Cardiac muscle cell (in vitro differentiated cells and primary cell): ENCODE measurements around the gene TXNL4A. TPM values are rescaled to one million over a fixed set of nuclear protein-coding genes. Genes with fewer than 3 reads are reported as not detected.
A peak's percentile ranks its signal among the peaks of the same experiment; 100 is the strongest.

Experiments
- DNase-seq, 2 donors: peaks; one replicate each; pipeline versions ENCODE4 v3.0.0 to v3.0.0-alpha.2; 2010 to 2017; ENCODE audit warnings: low read depth in 1 of 2, low spot score in 1 of 2
- H3K27ac ChIP-seq: fragments of 200-600 bp; sonication (generic); 2 replicates; pipeline ENCODE4 v1.5.1; 2016
- H3K27me3 ChIP-seq: fragments of 200-600 bp; sonication (generic); 2 replicates; pipeline ENCODE4 v1.6.0; 2016; ENCODE audit warnings: control low read depth
- H3K36me3 ChIP-seq: fragments of 200-600 bp; sonication (generic); 2 replicates; pipeline ENCODE4 v1.5.1; 2016; ENCODE audit warnings: control low read depth
- H3K4me1 ChIP-seq: fragments of 200-600 bp; sonication (generic); 2 replicates; pipeline ENCODE4 v1.8.1; 2017; ENCODE audit warnings: low read depth, mild to moderate bottlenecking, mixed run types
- H3K4me3 ChIP-seq: fragments of 200-600 bp; sonication (generic); 2 replicates; pipeline ENCODE4 v1.5.1; 2016; ENCODE audit warnings: mild to moderate bottlenecking
- H3K9me3 ChIP-seq: fragments of 200-600 bp; sonication (generic); 2 replicates; pipeline ENCODE4 v1.5.1; 2017; ENCODE audit warnings: low read depth, mild to moderate bottlenecking, control low read depth
- polyA plus RNA-seq: library from polyadenylated mRNA; unstranded; fragments of >200 nt; fragmentation: Nextera tagmentation; extraction: Ambion mirVana; gene quantifications from 2 replicates; pipeline ENCODE4 v1.2.1, GENCODE V29; 2016
- total RNA-seq: library from RNA; depleted of rRNA; stranded (reverse); fragments of >200 nt; gene quantifications from 2 replicates; pipeline ENCODE4 v1.2.3, GENCODE V29; 2016
- TF ChIP-seq, protein P1 (sequence below): IDR thresholded peaks from 2 replicates; pipeline ENCODE4 v1.5.1; 2012; ENCODE audit warnings: low read depth, mild to moderate bottlenecking, low read length

The TXNL4A gene
- total and polyA plus RNA-seq, 2 experiments from 2014 or later, result 32.2 to 318 TPM

DNA sequence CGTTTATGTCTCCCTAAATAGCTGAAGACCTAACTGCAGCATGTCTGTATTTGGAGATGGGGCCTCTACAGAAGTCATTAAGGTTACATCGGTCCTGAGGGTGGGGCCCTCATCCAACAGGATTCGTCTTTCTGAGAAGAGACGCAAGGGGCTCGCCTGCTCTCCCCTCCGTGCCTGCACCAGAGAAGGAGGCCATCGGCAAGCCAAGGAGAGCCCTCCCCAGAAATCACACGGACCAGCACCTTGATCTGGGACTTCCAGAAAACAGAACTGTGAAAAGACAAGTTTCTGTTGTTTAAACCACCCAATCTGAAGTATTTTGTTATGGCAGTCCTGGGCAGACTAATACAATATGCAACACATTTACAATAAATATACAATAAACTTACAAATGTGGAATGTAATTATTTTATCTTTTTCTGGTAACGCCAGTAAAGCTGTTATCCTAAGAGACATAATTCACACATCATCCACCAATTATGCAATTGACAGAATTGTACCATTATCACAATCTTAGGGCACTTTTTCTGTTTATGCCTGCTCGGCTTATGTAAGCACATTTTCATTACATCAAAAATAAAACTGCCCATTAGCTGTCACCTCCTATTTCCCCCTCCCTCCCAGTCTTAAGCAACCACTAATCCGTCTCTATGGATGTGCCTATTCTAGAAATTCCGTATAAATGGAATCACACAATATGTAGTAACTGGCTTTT, 17.8 kb downstream of the TXNL4A start:
- DNase-seq, result no peak
- H3K27ac ChIP-seq, result no peak overlapping the region
- peaks cover 19% of the 10 kb centered on the region for H3K36me3 ChIP-seq
- H3K4me3 ChIP-seq, result no peak overlapping the region
- TF ChIP-seq, protein P1, sequence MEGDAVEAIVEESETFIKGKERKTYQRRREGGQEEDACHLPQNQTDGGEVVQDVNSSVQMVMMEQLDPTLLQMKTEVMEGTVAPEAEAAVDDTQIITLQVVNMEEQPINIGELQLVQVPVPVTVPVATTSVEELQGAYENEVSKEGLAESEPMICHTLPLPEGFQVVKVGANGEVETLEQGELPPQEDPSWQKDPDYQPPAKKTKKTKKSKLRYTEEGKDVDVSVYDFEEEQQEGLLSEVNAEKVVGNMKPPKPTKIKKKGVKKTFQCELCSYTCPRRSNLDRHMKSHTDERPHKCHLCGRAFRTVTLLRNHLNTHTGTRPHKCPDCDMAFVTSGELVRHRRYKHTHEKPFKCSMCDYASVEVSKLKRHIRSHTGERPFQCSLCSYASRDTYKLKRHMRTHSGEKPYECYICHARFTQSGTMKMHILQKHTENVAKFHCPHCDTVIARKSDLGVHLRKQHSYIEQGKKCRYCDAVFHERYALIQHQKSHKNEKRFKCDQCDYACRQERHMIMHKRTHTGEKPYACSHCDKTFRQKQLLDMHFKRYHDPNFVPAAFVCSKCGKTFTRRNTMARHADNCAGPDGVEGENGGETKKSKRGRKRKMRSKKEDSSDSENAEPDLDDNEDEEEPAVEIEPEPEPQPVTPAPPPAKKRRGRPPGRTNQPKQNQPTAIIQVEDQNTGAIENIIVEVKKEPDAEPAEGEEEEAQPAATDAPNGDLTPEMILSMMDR, result no peak
- H3K9me3 ChIP-seq, result no peaks in the 10 kb centered on the region
- H3K27me3 ChIP-seq, result no peaks in the 10 kb centered on the region
- no peaks in the 10 kb centered on the region for H3K4me1 ChIP-seq

DNA sequence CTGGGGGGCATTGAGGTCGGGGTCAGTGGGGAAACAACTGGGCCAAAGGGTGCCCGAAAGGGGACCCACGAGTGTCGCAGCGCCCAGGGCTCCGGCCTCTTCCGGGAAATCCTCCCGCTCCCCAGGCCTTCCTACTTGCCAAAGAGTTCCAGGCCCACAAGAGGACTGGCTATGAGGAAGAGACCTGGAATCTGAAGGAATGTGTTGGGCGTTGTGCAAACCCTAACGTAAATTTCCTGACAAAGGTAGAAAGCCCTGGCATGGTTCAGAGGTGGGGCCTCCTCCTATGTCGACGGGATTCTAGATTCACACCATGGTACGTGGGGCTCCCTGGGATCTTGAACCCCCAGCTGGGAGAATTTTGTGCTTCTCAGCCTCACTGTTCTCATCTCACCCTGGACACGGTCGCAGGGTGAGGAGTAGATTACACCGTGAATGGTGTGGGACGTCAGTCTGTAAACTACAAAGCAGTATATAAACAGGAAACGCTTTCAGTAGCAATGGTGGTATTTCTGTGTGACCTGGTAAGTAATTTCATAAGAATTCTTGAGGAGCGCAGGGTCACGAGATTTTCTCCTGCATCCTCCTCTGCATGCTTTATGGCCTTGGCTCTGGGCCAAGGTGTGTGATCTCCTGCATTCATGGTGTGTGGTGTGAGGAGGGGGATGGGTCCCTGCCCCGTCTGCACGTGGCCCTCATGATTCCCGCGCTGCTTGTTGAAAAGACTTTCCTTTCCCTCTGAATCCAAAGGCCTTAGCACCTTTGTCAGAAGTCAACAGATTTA, 23.1 kb downstream of the TXNL4A start:
- peak in 1 of 2 donors; percentile 90 for DNase-seq
- Histone ChIP-seq H3K4me3 (peak overlapping the region; percentile 37), H3K27ac (no peak overlapping the region)

DNA sequence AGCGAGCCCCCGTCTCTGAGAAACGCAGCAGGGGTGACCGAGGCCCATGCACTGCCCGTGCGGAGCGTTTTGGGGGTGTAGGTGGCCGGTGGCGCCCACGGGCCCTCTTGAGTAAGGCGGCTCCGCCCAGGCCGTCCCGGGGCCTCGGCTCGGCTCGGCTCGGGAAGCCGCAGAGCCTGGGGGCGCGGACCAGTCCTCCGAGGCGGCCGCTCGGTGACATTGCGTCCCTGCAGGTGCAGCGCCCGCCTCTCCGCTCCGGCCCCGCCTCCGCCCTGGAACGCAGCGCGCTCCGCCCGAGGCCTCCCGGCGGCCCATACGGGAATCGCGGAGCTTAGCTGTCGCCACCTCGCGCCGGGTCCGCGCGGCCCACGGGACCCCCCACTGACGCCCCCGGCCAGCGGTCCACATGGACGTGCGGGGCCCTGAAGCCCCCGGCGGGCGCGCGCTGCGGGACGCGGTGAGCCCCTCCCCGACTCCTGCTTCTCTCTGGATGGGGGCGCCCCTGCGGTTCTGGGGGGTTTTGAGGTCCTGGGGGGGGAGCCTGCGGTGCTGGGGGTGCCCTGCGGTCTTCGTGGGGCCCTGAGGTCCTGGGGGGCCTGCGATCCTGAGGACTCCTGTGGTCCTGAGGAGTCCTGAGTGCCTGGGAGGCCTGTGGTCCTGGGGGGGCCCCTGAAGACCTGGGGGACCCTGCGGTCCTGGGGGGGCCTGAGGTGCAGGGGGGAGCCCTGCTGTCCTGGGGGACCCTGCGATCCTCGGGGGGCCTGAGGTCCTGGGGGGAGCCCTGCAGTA, 23.8 kb downstream of the TXNL4A start, which contains the start of gene HSBP1L1:
TSS of gene HSBP1L1 (plus strand) at position 314 of the 789 bp plus-strand sequence. CDS start at position 407, 93 bp downstream.
- Histone ChIP-seq H3K36me3 (no peaks in the 10 kb centered on the region), H3K4me1 (no peaks in the 10 kb centered on the region), H3K27ac (no peak within 1 kb of the TSS), H3K27me3 (peaks cover 10% of the 10 kb centered on the region), H3K9me3 (no peaks in the 10 kb centered on the region), H3K4me3 (peak within 1 kb of the TSS; percentile 37)
- DNase-seq, result peak; percentile 54 to 88
- TF ChIP-seq, protein P1, result no peak

More for the DNA sequence above, 23.1 kb downstream of the TXNL4A start:
- Histone ChIP-seq H3K4me1 (no peaks in the 10 kb centered on the region), H3K27me3 (peaks cover 10% of the 10 kb centered on the region), H3K9me3 (no peaks in the 10 kb centered on the region), H3K36me3 (no peaks in the 10 kb centered on the region)
- TF ChIP-seq, protein P1, result no peak

DNA sequence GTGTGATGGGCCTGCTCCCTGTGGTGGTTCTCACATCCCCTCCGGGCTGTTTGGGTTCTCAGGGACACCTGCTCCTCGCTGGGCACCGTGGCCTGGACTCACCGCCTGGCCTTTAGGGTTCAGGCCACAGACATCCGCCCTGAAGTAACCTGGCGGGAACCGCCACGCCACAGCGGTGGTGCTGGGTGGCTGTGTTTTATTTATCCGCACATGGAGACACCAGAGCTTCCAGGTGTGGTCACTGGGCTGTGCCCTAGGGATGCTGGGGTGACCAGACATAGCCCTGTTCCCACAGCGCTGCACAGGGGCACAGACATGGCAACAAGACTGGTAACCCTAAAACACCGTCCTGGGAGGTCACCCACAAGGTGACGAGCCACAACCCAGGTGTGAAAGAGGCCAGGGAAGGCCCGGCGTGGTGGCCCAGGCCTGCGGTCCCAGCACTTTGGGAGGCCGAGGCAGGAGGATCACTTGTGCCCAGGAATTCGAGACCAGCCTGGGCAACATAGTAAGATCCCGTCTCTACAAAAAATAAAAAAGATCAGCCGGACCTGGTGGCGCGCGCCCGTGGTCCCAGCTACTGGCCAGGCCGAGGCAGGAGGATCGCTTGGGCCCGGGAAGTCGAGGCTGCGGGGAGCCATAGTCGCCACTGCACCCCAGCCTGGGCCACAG, 24.6 kb downstream of the TXNL4A start:
- H3K4me3 ChIP-seq, result peak overlapping the region; percentile 37

More for the DNA sequence above, 24.6 kb downstream of the TXNL4A start:
- TF ChIP-seq, protein P1, result no peak
- no peaks in the 10 kb centered on the region for H3K4me1 ChIP-seq
- H3K27me3 ChIP-seq, result peaks cover 10% of the 10 kb centered on the region
- no peak overlapping the region for H3K27ac ChIP-seq
- H3K36me3 ChIP-seq, result no peaks in the 10 kb centered on the region
- no peaks in the 10 kb centered on the region for H3K9me3 ChIP-seq
- no peak for DNase-seq
